H1 (cell line): ENCODE results near the gene APOL1. TPM values are rescaled to one million over a fixed set of nuclear protein-coding genes. Genes with fewer than 3 reads are reported as not detected.
A peak's percentile ranks its signal among the peaks of the same experiment; 100 is the strongest.

Source experiments
- ASH2L ChIP-seq: fragments of 200-600, 300-600 bp; sonication (generic); IDR thresholded peaks from one replicate; pipeline ENCODE4 v1.7.1; 2017; ENCODE audit warnings: low read length
- CTBP2 ChIP-seq: IDR thresholded peaks from 2 replicates; pipeline ENCODE4 v1.7.0; 2011; ENCODE audit warnings: borderline replicate concordance, mild to moderate bottlenecking, moderate library complexity, mixed read lengths, low read length; ENCODE audit not compliant: insufficient read depth, insufficient read length
- HDAC2 ChIP-seq, 2 experiments: fragments of 300-600 bp in 1 of 2; sonication (generic) in 1 of 2; IDR thresholded peaks; 2 replicates each; pipeline ENCODE4 v1.6.1; 2011 to 2012; ENCODE audit warnings: low read depth in 2 of 2, low read length in 2 of 2, mild to moderate bottlenecking in 2 of 2, moderate library complexity in 2 of 2, borderline replicate concordance in 1 of 2, inconsistent platforms in 1 of 2
- KDM1A ChIP-seq: fragments of 200-600, 300-600 bp; sonication (generic); IDR thresholded peaks from 2 replicates; pipeline ENCODE4 v1.7.1; 2016; ENCODE audit warnings: mild to moderate bottlenecking, low read length, borderline replicate concordance
- MAFK ChIP-seq: IDR thresholded peaks from 2 replicates; pipeline ENCODE4 v1.6.1; 2012; ENCODE audit warnings: low read depth, mild to moderate bottlenecking, improper control_type of control experiment, low read length
- PHF8 ChIP-seq: fragments of 200-600 bp; sonication (generic); conservative IDR thresholded peaks from 2 replicates; pipeline ENCODE4 v1.7.1; 2012; ENCODE audit warnings: low read depth, mild to moderate bottlenecking, inconsistent platforms, low read length, moderate library complexity
- POLR2A ChIP-seq, 2 experiments: IDR thresholded peaks; 1 replicate in 1 of 2; 2 replicates in 1 of 2; pipeline ENCODE4 v1.6.1; 2011; ENCODE audit warnings: low read depth in 2 of 2, low read length in 2 of 2, mild to moderate bottlenecking in 2 of 2; ENCODE audit errors: control extremely low read depth in 1 of 2
- SIN3A ChIP-seq, 2 experiments: IDR thresholded peaks in 1 of 2; conservative IDR thresholded peaks in 1 of 2; 2 replicates each; pipeline ENCODE4 v1.6.1; 2011 to 2012; ENCODE audit warnings: low read length in 2 of 2, improper control_type of control experiment in 1 of 2, low read depth in 1 of 2, mild to moderate bottlenecking in 1 of 2
- SIRT6 ChIP-seq: IDR thresholded peaks from one replicate; pipeline ENCODE4 v1.7.1; 2012; ENCODE audit warnings: low read length, inconsistent platforms
- TBP ChIP-seq: IDR thresholded peaks from 2 replicates; pipeline ENCODE4 v1.6.1; 2011; ENCODE audit warnings: low read depth, low read length, improper control_type of control experiment
- TEAD4 ChIP-seq: IDR thresholded peaks from 2 replicates; pipeline ENCODE4 v1.6.1; 2012; ENCODE audit warnings: low read depth, low read length, inconsistent platforms, mixed read lengths
- polyA plus RNA-seq, 7 experiments: library from polyadenylated mRNA; depleted of rRNA in 3 of 7; stranded (reverse) in 5 of 7; unstranded in 2 of 7; fragments of >200 nt in 5 of 7; fragments of 200-250 nt in 2 of 7; gene quantifications; 1 replicate in 5 of 7; 2 replicates in 1 of 7; 4 replicates in 1 of 7; pipeline versions ENCODE4 v1.2.1 to v1.2.3, GENCODE V29; 2011 to 2013; ENCODE audit warnings: missing spikeins in 2 of 7, mixed read lengths in 2 of 7
- total RNA-seq: library from RNA; stranded (reverse); fragmentation: NEBNext Ultra II Directional; extraction: Animal tissue kit (Norgen Biotek cat#: 25700); gene quantifications from 2 replicates; pipeline ENCODE4 v1.2.1, GENCODE V29; 2021
- TF ChIP-seq, protein P1 (sequence below): IDR thresholded peaks from 2 replicates; pipeline ENCODE4 v1.6.1; 2012; ENCODE audit warnings: low read length, inconsistent platforms

Gene APOL1
- total and polyA plus RNA-seq, 2 of the 8 experiments (the other 6 are each of a cell fraction or from before 2014, with no cell fraction given): not detected

DNA sequence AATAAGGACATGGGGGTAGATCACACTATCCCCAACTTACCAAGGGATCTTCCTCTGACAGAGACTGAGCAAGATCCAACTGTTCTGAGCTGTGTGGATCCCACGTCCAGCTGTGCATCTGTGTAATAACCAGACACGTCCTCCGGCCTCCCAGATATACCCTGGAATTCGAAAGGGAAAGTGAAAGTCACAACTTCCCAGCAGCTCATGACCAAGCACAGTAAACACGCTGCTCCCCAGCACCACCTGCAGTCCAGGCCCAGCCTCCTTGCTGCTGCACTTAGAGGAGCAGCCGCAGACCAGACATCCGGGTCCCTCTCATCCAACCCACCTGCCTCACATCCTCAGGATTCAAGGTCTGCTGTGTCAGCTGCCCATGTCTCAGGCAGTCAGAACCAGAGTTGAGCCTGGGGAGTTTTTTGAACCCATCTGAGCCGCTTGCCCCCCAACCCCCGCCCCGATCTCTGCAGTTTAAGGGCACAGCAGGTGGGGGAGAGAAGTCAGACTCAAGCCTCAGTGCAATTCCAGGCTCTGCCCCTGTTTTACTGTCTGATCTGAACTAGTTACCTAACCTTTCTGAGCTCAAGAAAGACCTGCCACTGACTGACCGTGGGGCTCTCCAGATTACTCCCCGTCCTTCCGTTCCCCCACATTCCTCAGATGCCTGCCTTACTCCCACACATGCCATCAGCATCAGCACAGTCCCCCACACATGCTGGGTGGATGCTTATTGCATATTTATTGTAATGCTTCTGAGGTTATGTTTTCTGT is 13.3 kb upstream of the APOL1 start, which contains the start of gene APOL2 (continued):
- TF ChIP-seq SIN3A (conservative IDR thresholded peaks at IDR 0.05 in 1 of 2, IDR thresholded peaks at IDR 0.05 in 1 of 2; ENCODE audit: low read depth in 1 of 2, low read length in 2 of 2): peak; percentile 27 to 77; a peak in 2 of 4 replicates
- TF ChIP-seq ASH2L: peak; percentile 63
- TF ChIP-seq TEAD4: peak; percentile 82
- TF ChIP-seq, protein P1, sequence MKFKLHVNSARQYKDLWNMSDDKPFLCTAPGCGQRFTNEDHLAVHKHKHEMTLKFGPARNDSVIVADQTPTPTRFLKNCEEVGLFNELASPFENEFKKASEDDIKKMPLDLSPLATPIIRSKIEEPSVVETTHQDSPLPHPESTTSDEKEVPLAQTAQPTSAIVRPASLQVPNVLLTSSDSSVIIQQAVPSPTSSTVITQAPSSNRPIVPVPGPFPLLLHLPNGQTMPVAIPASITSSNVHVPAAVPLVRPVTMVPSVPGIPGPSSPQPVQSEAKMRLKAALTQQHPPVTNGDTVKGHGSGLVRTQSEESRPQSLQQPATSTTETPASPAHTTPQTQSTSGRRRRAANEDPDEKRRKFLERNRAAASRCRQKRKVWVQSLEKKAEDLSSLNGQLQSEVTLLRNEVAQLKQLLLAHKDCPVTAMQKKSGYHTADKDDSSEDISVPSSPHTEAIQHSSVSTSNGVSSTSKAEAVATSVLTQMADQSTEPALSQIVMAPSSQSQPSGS: 0 out of 2 replicates have a peak, but pooled peaks have one; percentile 67
- no peak for TF ChIP-seq KDM1A
- TF ChIP-seq SIRT6: no peak
- TF ChIP-seq HDAC2 (IDR thresholded peaks at IDR 0.05; ENCODE audit: borderline replicate concordance in 1 of 2, low read depth in 2 of 2, low read length in 2 of 2): peak in 1 of 2 experiments; percentile 42; a peak in 1 of 4 replicates
- TF ChIP-seq PHF8: no peak
- TF ChIP-seq POLR2A (IDR thresholded peaks at IDR 0.05; ENCODE audit: control extremely low read depth in 1 of 2, low read depth in 2 of 2, low read length in 2 of 2): peak; percentile 34 to 61; a peak in 2 of 3 replicates
- TF ChIP-seq CTBP2: no peak
- TF ChIP-seq TBP: 0 out of 2 replicates have a peak, but pooled peaks have one; percentile 55
- TF ChIP-seq MAFK: peak; percentile 61; the same call in 1 of the 2 replicates
